ENCODE measurements around the gene SS18. TPM values are rescaled to one million over a fixed set of nuclear protein-coding genes. Genes with fewer than 3 reads are reported as not detected.

SS18 gene
- total RNA-seq, 1 experiment from 2014 or later: 60.0 TPM

DNA sequence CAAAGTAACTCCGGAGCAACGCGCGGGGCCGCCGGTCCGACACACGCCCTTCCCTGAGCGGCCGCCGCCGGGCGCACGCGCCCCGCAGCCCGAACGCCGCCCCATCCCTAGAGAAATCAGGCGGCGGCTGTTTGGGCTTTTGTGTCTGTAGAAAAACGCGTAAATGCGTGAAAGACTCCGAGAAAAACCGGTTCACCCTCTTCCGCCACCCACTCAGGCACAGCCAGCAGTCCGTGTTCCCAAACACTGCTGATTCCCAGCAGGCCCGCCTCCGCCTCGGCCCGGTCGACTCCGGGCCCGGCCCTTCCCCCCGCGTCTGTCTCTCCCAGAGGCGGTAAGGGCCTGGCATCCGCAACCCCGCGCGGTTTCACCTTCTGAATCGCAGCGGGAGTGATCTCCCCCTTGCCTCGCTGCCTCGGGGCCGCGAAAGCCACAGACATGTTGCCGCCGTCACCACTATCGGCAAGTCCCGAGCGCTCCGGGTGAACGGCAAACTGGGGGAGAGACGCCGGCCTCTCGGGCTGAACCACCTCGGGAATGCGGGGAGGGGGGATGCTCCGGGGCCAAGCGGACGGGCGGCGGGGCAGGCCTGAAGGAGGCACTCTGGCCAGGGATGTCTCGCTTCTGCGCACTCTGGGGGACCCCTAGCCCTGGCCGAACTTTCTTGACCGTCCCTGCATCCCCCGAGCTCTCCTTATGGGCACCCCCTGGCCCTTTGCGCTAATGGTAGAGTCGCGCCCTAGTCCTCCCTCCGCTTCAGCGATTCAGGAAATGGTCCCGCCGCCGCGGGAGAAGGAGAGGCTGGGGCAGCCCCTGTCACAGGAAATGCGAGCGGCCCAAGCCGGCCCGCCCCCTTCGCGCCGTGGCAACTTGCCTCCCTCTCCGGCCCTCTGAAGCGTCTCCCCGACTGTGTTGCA lies at the start of gene SS18 (continued):
- TF ChIP-seq, protein P1, sequence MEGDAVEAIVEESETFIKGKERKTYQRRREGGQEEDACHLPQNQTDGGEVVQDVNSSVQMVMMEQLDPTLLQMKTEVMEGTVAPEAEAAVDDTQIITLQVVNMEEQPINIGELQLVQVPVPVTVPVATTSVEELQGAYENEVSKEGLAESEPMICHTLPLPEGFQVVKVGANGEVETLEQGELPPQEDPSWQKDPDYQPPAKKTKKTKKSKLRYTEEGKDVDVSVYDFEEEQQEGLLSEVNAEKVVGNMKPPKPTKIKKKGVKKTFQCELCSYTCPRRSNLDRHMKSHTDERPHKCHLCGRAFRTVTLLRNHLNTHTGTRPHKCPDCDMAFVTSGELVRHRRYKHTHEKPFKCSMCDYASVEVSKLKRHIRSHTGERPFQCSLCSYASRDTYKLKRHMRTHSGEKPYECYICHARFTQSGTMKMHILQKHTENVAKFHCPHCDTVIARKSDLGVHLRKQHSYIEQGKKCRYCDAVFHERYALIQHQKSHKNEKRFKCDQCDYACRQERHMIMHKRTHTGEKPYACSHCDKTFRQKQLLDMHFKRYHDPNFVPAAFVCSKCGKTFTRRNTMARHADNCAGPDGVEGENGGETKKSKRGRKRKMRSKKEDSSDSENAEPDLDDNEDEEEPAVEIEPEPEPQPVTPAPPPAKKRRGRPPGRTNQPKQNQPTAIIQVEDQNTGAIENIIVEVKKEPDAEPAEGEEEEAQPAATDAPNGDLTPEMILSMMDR (IDR thresholded peaks at IDR 0.05 in 2 of 3, conservative IDR thresholded peaks at IDR 0.05 in 1 of 3; ENCODE audit: borderline replicate concordance in 1 of 3, insufficient read depth in 1 of 3, low read depth in 2 of 3, low read length in 2 of 3): no peak
- TF ChIP-seq ZFX (IDR thresholded peaks at IDR 0.05) (peak; percentile 95), ZNF274 (IDR thresholded peaks at IDR 0.05; ENCODE audit: low read depth, low read length) (no peak)

DNA sequence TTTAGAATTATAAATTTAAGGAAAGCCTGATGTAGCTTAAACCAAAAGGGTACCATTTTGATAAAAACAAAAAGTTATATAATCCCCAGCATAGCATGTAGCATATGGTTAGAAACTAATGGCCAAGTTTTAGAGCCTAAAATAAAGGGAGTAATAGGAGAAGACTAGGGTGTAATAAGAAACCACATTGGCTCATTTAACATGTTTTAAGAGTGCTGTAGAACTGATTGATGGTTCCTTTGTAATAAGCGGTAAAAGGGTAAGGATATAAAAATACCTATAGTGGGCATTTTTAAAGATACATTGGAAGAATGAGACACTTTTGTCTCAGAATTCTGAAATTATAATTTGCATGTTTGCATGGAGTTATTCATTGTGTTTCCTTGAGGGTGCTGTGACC lies 45.1 kb upstream of the SS18 start:
- H3K9ac ChIP-seq (ENCODE audit: low read length): no peak overlapping the region
- no peaks in the 10 kb centered on the region for H3K4me1 ChIP-seq (ENCODE audit: control insufficient read depth in 1 of 2, insufficient read depth in 2 of 2, low read length in 2 of 2)
- H3K79me2 ChIP-seq (ENCODE audit: insufficient read depth, low read length): no peaks in the 10 kb centered on the region
- ChIA-PET POLR2A (no interaction called here), RAD21 (ENCODE audit: low non-redundant PET in 1 of 2, low total read pairs in 2 of 2, uncharacterized antibody in 2 of 2, unreplicated experiment in 2 of 2) (no interaction called here), CTCF (no interaction called here)
- no peaks in the 10 kb centered on the region for H3K36me3 ChIP-seq (ENCODE audit: control insufficient read depth in 1 of 2, insufficient read depth in 2 of 2, low read length in 2 of 2)
- TF ChIP-seq CBX3 (IDR thresholded peaks at IDR 0.05; ENCODE audit: low read depth): no peak
- TF ChIP-seq ZNF274 (IDR thresholded peaks at IDR 0.05; ENCODE audit: low read depth, low read length): no peak
- TF ChIP-seq, protein P1 (IDR thresholded peaks at IDR 0.05 in 2 of 3, conservative IDR thresholded peaks at IDR 0.05 in 1 of 3; ENCODE audit: borderline replicate concordance in 1 of 3, insufficient read depth in 1 of 3, low read depth in 2 of 3, low read length in 2 of 3): no peak
- TF ChIP-seq EZH2phosphoT487 (IDR thresholded peaks at IDR 0.05; ENCODE audit: borderline replicate concordance): no peak
- no peak for TF ChIP-seq POLR2AphosphoS5 (IDR thresholded peaks at IDR 0.05; ENCODE audit: low read depth, low read length)
- no peak overlapping the region for H3K4me2 ChIP-seq (ENCODE audit: low read length)
- no peaks in the 10 kb centered on the region; the same call in 1 of the 2 replicates for H3K27me3 ChIP-seq (ENCODE audit: insufficient read depth, low read length)
- H2AFZ ChIP-seq (ENCODE audit: low read depth, low read length, poor library complexity, severe bottlenecking): no peak overlapping the region
- H3K4me3 ChIP-seq (replicated peaks in 1 of 2; ENCODE audit: low read depth in 1 of 2, low read length in 2 of 2): no peak overlapping the region
- DNase-seq (ENCODE audit: low read depth, low spot score): no peak
- H3K9me2 ChIP-seq (ENCODE audit: insufficient read depth): no peaks in the 10 kb centered on the region
- intact Hi-C loops (cut with micrococcal nuclease): no loop called here
- no TSS peak for BruUV-seq (replicated peaks)
- no peak overlapping the region for H3K27ac ChIP-seq (ENCODE audit: low read depth, low read length)
- ATAC-seq: no peak
- no peaks in the 10 kb centered on the region for H4K20me1 ChIP-seq (ENCODE audit: insufficient read depth)
- H3K9me3 ChIP-seq (ENCODE audit: control insufficient read depth in 1 of 2, insufficient read depth in 1 of 2, low read depth in 1 of 2, low read length in 2 of 2): no peaks in the 10 kb centered on the region

All from HCT116 (cell line).